MCF 10A (cell line): ENCODE data around the gene SMIM35. TPM values are rescaled to one million over a fixed set of nuclear protein-coding genes. Genes with fewer than 3 reads are reported as not detected.
"Not testable (repeated sequence)": the region's sequence is repeated elsewhere in the genome, so short reads cannot be mapped to it uniquely, and the experiment has no call there.

ENCODE experiments used
- BruUV-seq: library from RNA; stranded (reverse); fragments of 400-500 nt; replicated peaks from 2 replicates; lab custom pipeline; 2021; lab: Mats Ljungman, UMichigan
- CTCF ChIA-PET: fragments of 300-600 bp; sonication (Branson Sonifier 250); formaldehyde crosslinking; extraction: SDS; loops from one replicate; lab custom pipeline; 2021; ENCODE audit warnings: antibody characterized with exemption, inconsistent platforms; lab: Yijun Ruan, JAX
- POLR2A ChIA-PET: fragments of 300-600, 350-650 bp; sonication (Branson Sonifier 250); formaldehyde crosslinking; extraction: SDS; loops from one replicate; lab custom pipeline; 2020; ENCODE audit warnings: antibody characterized with exemption, inconsistent platforms; lab: Yijun Ruan, JAX
- DNase-seq: peaks from one replicate; pipeline ENCODE4 v3.0.0-alpha.2; 2018; ENCODE audit not compliant: unreplicated experiment
- H3K27ac Mint-ChIP-seq: one replicate; pipeline ENCODE4 v1.8.0; 2022; ENCODE audit warnings: mild to moderate bottlenecking, low read depth, mixed read lengths; ENCODE audit not compliant: unreplicated experiment
- H3K27me3 Mint-ChIP-seq: one replicate; pipeline ENCODE4 v1.8.0; 2022; ENCODE audit warnings: mixed read lengths; ENCODE audit not compliant: insufficient read depth, unreplicated experiment
- H3K36me3 Mint-ChIP-seq: one replicate; pipeline ENCODE4 v1.8.0; 2022; ENCODE audit warnings: mild to moderate bottlenecking, moderate library complexity, mixed read lengths; ENCODE audit not compliant: insufficient read depth, unreplicated experiment
- H3K4me1 Mint-ChIP-seq: one replicate; pipeline ENCODE4 v1.8.0; 2022; ENCODE audit warnings: mixed read lengths; ENCODE audit not compliant: insufficient read depth, unreplicated experiment
- H3K4me3 Mint-ChIP-seq: one replicate; pipeline ENCODE4 v1.8.0; 2022; ENCODE audit warnings: mild to moderate bottlenecking, moderate library complexity, mixed read lengths; ENCODE audit not compliant: unreplicated experiment
- H3K9me3 Mint-ChIP-seq: one replicate; pipeline ENCODE4 v1.8.0; 2022; ENCODE audit warnings: mixed read lengths; ENCODE audit not compliant: unreplicated experiment
- CTCF ChIP-seq: fragments of 200-600 bp; IDR thresholded peaks from one replicate; pipeline ENCODE4 v1.8.0; 2022; ENCODE audit warnings: antibody characterized with exemption, mild to moderate bottlenecking; ENCODE audit not compliant: unreplicated experiment
- intact Hi-C: fragments of 100-400 bp; cut with micrococcal nuclease; formaldehyde crosslinking; loops from 2 replicates; pipeline ENCODE4 v1.14.1; 2022
- total RNA-seq: library from RNA; stranded (reverse); gene quantifications from 2 replicates; pipeline ENCODE4 v1.2.3, GENCODE V29; 2022

The SMIM35 gene
- total RNA-seq, 1 experiment from 2014 or later = not detected

- CTCF ChIA-PET = interaction anchor here (0.6 to 0.8 kb wide), 2 partner anchors 24 to 160 kb away, joined by 3 to 4 read pairs; no protein-coding TSS in a partner anchor
- H3K27ac Mint-ChIP-seq, H3K36me3 Mint-ChIP-seq, intact Hi-C loops, H3K9me3 Mint-ChIP-seq, BruUV-seq, DNase-seq, H3K4me3 Mint-ChIP-seq, H3K4me1 Mint-ChIP-seq: not testable (repeated sequence)
- H3K27me3 Mint-ChIP-seq = peaks cover 26% of the 10 kb centered on the region
- POLR2A ChIA-PET = interaction anchor here (0.7 kb wide), 1 partner anchor 16 kb away, joined by 4 read pairs; no protein-coding TSS in a partner anchor
Observed at GRCh38 chr11:117977612-117978264, 109.0 kb downstream of the SMIM35 start.

- no peak overlapping the region for H3K4me3 Mint-ChIP-seq
- H3K9me3 Mint-ChIP-seq = no peaks in the 10 kb centered on the region
- no TSS peak for BruUV-seq
- DNase-seq = no peak
- H3K4me1 Mint-ChIP-seq = peaks cover 4% of the 10 kb centered on the region
- TF ChIP-seq CTCF = no peak
- intact Hi-C loops = no loop called here
- peaks cover 23% of the 10 kb centered on the region for H3K27me3 Mint-ChIP-seq
- ChIA-PET CTCF (interaction anchor here (0.6 kb wide), 2 partner anchors 19 to 159 kb away, joined by 3 to 4 read pairs; no protein-coding TSS in a partner anchor), POLR2A (no interaction called here)
- no peaks in the 10 kb centered on the region for H3K36me3 Mint-ChIP-seq
- no peak overlapping the region for H3K27ac Mint-ChIP-seq
Observed at GRCh38 chr11:117977029-117977428, 109.7 kb downstream of the SMIM35 start.

DNA sequence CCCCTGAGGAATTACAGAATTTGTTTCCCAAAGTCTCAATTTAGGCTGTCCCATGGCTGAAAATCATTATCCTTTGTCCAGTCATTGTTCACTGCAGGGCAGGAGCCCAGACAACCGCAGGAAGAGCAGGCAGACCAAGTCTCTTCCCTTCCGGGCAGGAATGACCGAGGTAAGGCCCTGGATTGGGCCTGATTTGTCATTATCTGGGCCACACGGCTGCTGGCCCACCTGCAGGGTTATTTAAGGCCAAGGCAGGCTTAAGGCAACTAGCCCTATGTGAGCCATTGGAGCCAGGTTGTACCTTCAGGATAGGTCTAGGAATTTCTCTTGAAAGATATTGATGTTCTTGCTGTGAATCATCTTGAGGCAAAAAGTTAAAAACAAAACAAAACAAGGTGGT, 110.3 kb downstream of the SMIM35 start:
- no peak for DNase-seq
- H3K4me1 Mint-ChIP-seq = peaks cover 4% of the 10 kb centered on the region
- CTCF ChIA-PET = interaction anchor here (0.6 to 0.8 kb wide), 2 partner anchors 18 to 26 kb away, joined by 3 to 5 read pairs; no protein-coding TSS in a partner anchor
- H3K4me3 Mint-ChIP-seq = no peak overlapping the region
- H3K36me3 Mint-ChIP-seq = no peaks in the 10 kb centered on the region
- BruUV-seq = no TSS peak
- H3K27ac Mint-ChIP-seq = no peak overlapping the region
- intact Hi-C loops = no loop called here
- no peak for TF ChIP-seq CTCF
- POLR2A ChIA-PET = interaction anchor here (0.6 kb wide), 1 partner anchor 66 kb away, joined by 3 read pairs; no protein-coding TSS in a partner anchor
- H3K9me3 Mint-ChIP-seq = no peaks in the 10 kb centered on the region
- H3K27me3 Mint-ChIP-seq = peaks cover 18% of the 10 kb centered on the region

DNA sequence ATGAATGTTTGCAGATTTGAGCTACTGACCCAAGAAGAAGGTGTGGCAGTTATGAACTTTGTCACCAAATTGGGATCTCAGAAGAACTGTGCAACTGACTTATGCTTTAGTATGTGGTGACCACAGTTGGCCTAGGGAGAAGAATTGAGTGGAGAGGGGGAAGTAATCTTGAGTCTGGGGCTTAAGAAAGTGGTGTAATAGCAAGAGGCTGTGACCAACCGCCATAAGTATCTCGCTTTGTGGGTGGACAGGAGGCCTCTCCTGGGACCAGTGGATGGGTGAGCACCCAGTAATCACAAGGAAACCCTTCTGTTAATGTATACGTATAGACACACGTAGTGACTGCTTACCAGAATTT, 113.3 kb downstream of the SMIM35 start:
- intact Hi-C loops = no loop called here
- Mint-ChIP-seq H3K4me3 (no peak overlapping the region), H3K4me1 (peaks cover 4% of the 10 kb centered on the region), H3K36me3 (no peaks in the 10 kb centered on the region), H3K27ac (no peak overlapping the region), H3K27me3 (peaks cover 13% of the 10 kb centered on the region), H3K9me3 (no peaks in the 10 kb centered on the region)
- ChIA-PET CTCF (interaction anchor here (0.5 to 0.7 kb wide), 3 partner anchors 67 to 1537 kb away, joined by 3 read pairs; no protein-coding TSS in a partner anchor), POLR2A (no interaction called here)
- no peak for DNase-seq
- BruUV-seq = no TSS peak
- no peak for TF ChIP-seq CTCF
